Liver (tissue), 9 donors: ENCODE measurements around the gene PCDHGA9. TPM values are rescaled to one million over a fixed set of nuclear protein-coding genes. Genes with fewer than 3 reads are reported as not detected.

ENCODE experiments used
- DNase-seq: peaks from one replicate; pipeline ENCODE4 v3.0.0-alpha.2; 2017; ENCODE audit warnings: low spot score
- H3K27ac ChIP-seq, 2 donors: one replicate each; pipeline ENCODE4 v1.7.0; 2013; ENCODE audit warnings: inconsistent platforms in 2 of 2, low read length in 2 of 2, control low read depth in 1 of 2, low read depth in 1 of 2, mild to moderate bottlenecking in 1 of 2
- H3K27me3 ChIP-seq, 4 donors: one replicate each; pipeline versions ENCODE4 v1.6.1 to v1.7.0; 2013; ENCODE audit warnings: low read length in 3 of 4, inconsistent platforms in 1 of 4, mild to moderate bottlenecking in 1 of 4, moderate library complexity in 1 of 4; ENCODE audit not compliant: control insufficient read depth in 4 of 4, insufficient read depth in 4 of 4
- H3K36me3 ChIP-seq, 4 donors: one replicate each; pipeline versions ENCODE4 v1.6.1 to v1.7.0; 2013; ENCODE audit warnings: low read length in 3 of 4, mild to moderate bottlenecking in 3 of 4, low read depth in 1 of 4, moderate library complexity in 1 of 4; ENCODE audit not compliant: control insufficient read depth in 4 of 4, insufficient read depth in 3 of 4
- H3K4me1 ChIP-seq, 4 donors: one replicate each; pipeline versions ENCODE4 v1.6.1 to v1.7.0; 2013; ENCODE audit warnings: low read length in 3 of 4, mild to moderate bottlenecking in 3 of 4, moderate library complexity in 1 of 4; ENCODE audit not compliant: control insufficient read depth in 4 of 4, insufficient read depth in 4 of 4
- H3K4me3 ChIP-seq, 3 donors: one replicate each; pipeline versions ENCODE4 v1.6.1 to v1.7.0; 2013; ENCODE audit warnings: low read length in 3 of 3, control low read depth in 1 of 3, low read depth in 1 of 3, mild to moderate bottlenecking in 1 of 3
- H3K9ac ChIP-seq, 2 donors: one replicate each; pipeline ENCODE4 v1.7.0; 2013; ENCODE audit warnings: low read length in 2 of 2, mild to moderate bottlenecking in 2 of 2, moderate library complexity in 2 of 2, control low read depth in 1 of 2, low read depth in 1 of 2
- H3K9me3 ChIP-seq, 4 donors: one replicate each; pipeline versions ENCODE4 v1.6.1 to v1.7.0; 2013; ENCODE audit warnings: low read length in 3 of 4; ENCODE audit not compliant: control insufficient read depth in 4 of 4
- ATF3 ChIP-seq: IDR thresholded peaks from 2 replicates; pipeline ENCODE4 v1.6.1; 2016; ENCODE audit warnings: antibody characterized with exemption
- EGR1 ChIP-seq, 2 donors: IDR thresholded peaks; 2 replicates each; pipeline ENCODE4 v1.6.1; 2016 to 2018; ENCODE audit warnings: antibody characterized with exemption in 2 of 2, low read depth in 2 of 2
- FOXA1 ChIP-seq: IDR thresholded peaks from 2 replicates; pipeline ENCODE4 v1.6.1; 2016; ENCODE audit warnings: antibody characterized with exemption
- FOXA2 ChIP-seq: IDR thresholded peaks from 2 replicates; pipeline ENCODE4 v1.6.1; 2016; ENCODE audit warnings: antibody characterized with exemption
- GABPA ChIP-seq, 2 donors: IDR thresholded peaks in 1 of 2; conservative IDR thresholded peaks in 1 of 2; 2 replicates each; pipeline ENCODE4 v1.6.1; 2016; ENCODE audit warnings: antibody characterized with exemption in 2 of 2, mild to moderate bottlenecking in 1 of 2, moderate library complexity in 1 of 2
- HNF4G ChIP-seq: IDR thresholded peaks from 2 replicates; pipeline ENCODE4 v1.6.1; 2016; ENCODE audit warnings: antibody characterized with exemption
- JUND ChIP-seq, 2 donors: IDR thresholded peaks; 2 replicates each; pipeline ENCODE4 v1.6.1; 2016; ENCODE audit warnings: antibody characterized with exemption in 2 of 2
- MAX ChIP-seq: IDR thresholded peaks from 2 replicates; pipeline ENCODE4 v1.6.1; 2016; ENCODE audit warnings: antibody characterized with exemption
- NR2F2 ChIP-seq: IDR thresholded peaks from 2 replicates; pipeline ENCODE4 v1.6.1; 2016; ENCODE audit warnings: antibody characterized with exemption
- RAD21 ChIP-seq, 2 donors: IDR thresholded peaks; 2 replicates each; pipeline ENCODE4 v1.6.1; 2016; ENCODE audit warnings: antibody characterized with exemption in 2 of 2, mild to moderate bottlenecking in 2 of 2
- REST ChIP-seq: IDR thresholded peaks from 2 replicates; pipeline ENCODE4 v1.6.1; 2016; ENCODE audit warnings: antibody characterized with exemption, mild to moderate bottlenecking
- RXRA ChIP-seq, 2 donors: IDR thresholded peaks; 2 replicates each; pipeline ENCODE4 v1.6.1; 2017 to 2018; ENCODE audit warnings: antibody characterized with exemption in 2 of 2, mild to moderate bottlenecking in 1 of 2
- TAF1 ChIP-seq: conservative IDR thresholded peaks from 2 replicates; pipeline ENCODE4 v1.6.1; 2016; ENCODE audit warnings: antibody characterized with exemption, mild to moderate bottlenecking
- YY1 ChIP-seq: IDR thresholded peaks from 2 replicates; pipeline ENCODE4 v1.6.1; 2016; ENCODE audit warnings: antibody characterized with exemption, mild to moderate bottlenecking
- polyA plus RNA-seq, 2 donors: library from polyadenylated mRNA; stranded (reverse) in 1 of 2; unstranded in 1 of 2; fragments of 200-250 nt in 1 of 2; fragments of >200 nt in 1 of 2; fragmentation: Nextera tagmentation in 1 of 2; extraction: Ambion mirVana in 1 of 2; gene quantifications; one replicate each; pipeline versions ENCODE4 v1.2.1 to v1.2.3, GENCODE V29; 2013 to 2015
- total RNA-seq, 2 donors: library from RNA; depleted of rRNA; stranded (reverse); fragments of >200 nt; gene quantifications; one replicate each; pipeline ENCODE4 v1.2.3, GENCODE V29; 2014
- TF ChIP-seq, protein P1 (sequence below): fragments of 150-350 bp; IDR thresholded peaks from 2 replicates; pipeline ENCODE4 v1.5.1; 2017; ENCODE audit warnings: improper control_type of control experiment, low read depth, low read length; ENCODE audit not compliant: missing input control
- TF ChIP-seq, protein P2 (sequence below): IDR thresholded peaks from 2 replicates; pipeline ENCODE4 v1.6.1; 2016; ENCODE audit warnings: antibody characterized with exemption
- donor health status: healthy.
- donor health status: healthy.
- donor health status: healthy.
- donor health status: healthy.
- donor health status: healthy.

Gene PCDHGA9
- total and polyA plus RNA-seq, 4 donors, result 0.11 to 2.8 (median 0.57) TPM

DNA sequence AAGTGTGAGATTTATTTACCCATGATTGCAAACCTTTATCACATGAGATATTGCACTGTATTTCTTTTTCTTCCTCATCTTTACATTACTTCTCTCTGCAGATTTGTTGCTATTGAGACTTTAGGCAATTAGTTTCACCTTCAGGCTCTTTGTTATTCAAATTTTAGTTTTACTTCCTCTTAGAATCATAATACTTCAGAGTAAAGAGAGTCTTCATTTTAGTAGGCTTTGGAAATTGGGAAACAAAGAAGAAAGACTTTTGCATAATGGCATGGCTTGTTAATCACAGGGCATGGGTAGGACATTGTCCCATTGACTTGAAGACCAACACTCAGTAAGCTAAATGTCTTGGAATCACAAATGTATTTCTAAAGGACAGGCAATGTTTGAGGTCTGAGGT lies 39.9 kb upstream of the PCDHGA9 start:
- no peak for DNase-seq
- H3K9me3 ChIP-seq, result peaks cover 42 to 79% (median 60%) of the 10 kb centered on the region in 4 donors
- H3K4me1 ChIP-seq, result no peaks in the 10 kb centered on the region
- H3K36me3 ChIP-seq, result no peaks in the 10 kb centered on the region
- no peak overlapping the region for H3K27ac ChIP-seq
- H3K9ac ChIP-seq, result no peak overlapping the region
- H3K27me3 ChIP-seq, result peaks cover 0 to 5% (median 0%) of the 10 kb centered on the region in 4 donors
- H3K4me3 ChIP-seq, result no peak overlapping the region
- TF ChIP-seq FOXA2 (no peak), HNF4G (no peak), RAD21 (IDR thresholded peaks at IDR 0.05) (no peak), MAX (no peak), GABPA (IDR thresholded peaks at IDR 0.05 in 1 of 2, conservative IDR thresholded peaks at IDR 0.05 in 1 of 2) (no peak), TAF1 (no peak), JUND (IDR thresholded peaks at IDR 0.05) (no peak), RXRA (IDR thresholded peaks at IDR 0.05) (no peak), FOXA1 (no peak), YY1 (no peak), EGR1 (IDR thresholded peaks at IDR 0.05; ENCODE audit: low read depth in 2 of 2) (no peak), ATF3 (no peak), REST (no peak), NR2F2 (no peak)
- TF ChIP-seq, protein P1, sequence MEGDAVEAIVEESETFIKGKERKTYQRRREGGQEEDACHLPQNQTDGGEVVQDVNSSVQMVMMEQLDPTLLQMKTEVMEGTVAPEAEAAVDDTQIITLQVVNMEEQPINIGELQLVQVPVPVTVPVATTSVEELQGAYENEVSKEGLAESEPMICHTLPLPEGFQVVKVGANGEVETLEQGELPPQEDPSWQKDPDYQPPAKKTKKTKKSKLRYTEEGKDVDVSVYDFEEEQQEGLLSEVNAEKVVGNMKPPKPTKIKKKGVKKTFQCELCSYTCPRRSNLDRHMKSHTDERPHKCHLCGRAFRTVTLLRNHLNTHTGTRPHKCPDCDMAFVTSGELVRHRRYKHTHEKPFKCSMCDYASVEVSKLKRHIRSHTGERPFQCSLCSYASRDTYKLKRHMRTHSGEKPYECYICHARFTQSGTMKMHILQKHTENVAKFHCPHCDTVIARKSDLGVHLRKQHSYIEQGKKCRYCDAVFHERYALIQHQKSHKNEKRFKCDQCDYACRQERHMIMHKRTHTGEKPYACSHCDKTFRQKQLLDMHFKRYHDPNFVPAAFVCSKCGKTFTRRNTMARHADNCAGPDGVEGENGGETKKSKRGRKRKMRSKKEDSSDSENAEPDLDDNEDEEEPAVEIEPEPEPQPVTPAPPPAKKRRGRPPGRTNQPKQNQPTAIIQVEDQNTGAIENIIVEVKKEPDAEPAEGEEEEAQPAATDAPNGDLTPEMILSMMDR, result no peak
- TF ChIP-seq, protein P2, sequence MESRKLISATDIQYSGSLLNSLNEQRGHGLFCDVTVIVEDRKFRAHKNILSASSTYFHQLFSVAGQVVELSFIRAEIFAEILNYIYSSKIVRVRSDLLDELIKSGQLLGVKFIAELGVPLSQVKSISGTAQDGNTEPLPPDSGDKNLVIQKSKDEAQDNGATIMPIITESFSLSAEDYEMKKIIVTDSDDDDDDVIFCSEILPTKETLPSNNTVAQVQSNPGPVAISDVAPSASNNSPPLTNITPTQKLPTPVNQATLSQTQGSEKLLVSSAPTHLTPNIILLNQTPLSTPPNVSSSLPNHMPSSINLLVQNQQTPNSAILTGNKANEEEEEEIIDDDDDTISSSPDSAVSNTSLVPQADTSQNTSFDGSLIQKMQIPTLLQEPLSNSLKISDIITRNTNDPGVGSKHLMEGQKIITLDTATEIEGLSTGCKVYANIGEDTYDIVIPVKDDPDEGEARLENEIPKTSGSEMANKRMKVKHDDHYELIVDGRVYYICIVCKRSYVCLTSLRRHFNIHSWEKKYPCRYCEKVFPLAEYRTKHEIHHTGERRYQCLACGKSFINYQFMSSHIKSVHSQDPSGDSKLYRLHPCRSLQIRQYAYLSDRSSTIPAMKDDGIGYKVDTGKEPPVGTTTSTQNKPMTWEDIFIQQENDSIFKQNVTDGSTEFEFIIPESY, result no peak
